Thyroid gland (tissue), 4 donors: ENCODE results near the gene MASP1. TPM values are rescaled to one million over a fixed set of nuclear protein-coding genes. Genes with fewer than 3 reads are reported as not detected.

Source experiments
- DNase-seq, 2 donors: peaks; one replicate each; pipeline ENCODE4 v3.0.0-alpha.2; 2019
- H3K27ac ChIP-seq, 3 donors: fragments of 200-600 bp; sonication (generic); 1 replicate in 2 of 3; 2 replicates in 1 of 3; pipeline ENCODE4 v1.5.1; 2016 to 2019; ENCODE audit warnings: mild to moderate bottlenecking in 1 of 3, moderate library complexity in 1 of 3
- H3K27me3 ChIP-seq: fragments of 200-600 bp; sonication (generic); one replicate; pipeline ENCODE4 v1.5.1; 2019
- H3K36me3 ChIP-seq, 2 donors: fragments of 200-600 bp; sonication (generic); one replicate each; pipeline ENCODE4 v1.5.1; 2016 to 2019
- H3K4me1 ChIP-seq, 2 donors: fragments of 200-600 bp; sonication (generic); one replicate each; pipeline ENCODE4 v1.5.1; 2017 to 2019
- H3K4me3 ChIP-seq, 3 donors: fragments of 200-600 bp; sonication (generic); replicated peaks in 1 of 3; 1 replicate in 2 of 3; 2 replicates in 1 of 3; pipeline ENCODE4 v1.5.1; 2016; ENCODE audit warnings: mild to moderate bottlenecking in 1 of 3
- H3K9me3 ChIP-seq: fragments of 200-600 bp; sonication (generic); one replicate; pipeline ENCODE4 v1.5.1; 2017
- POLR2A ChIP-seq, 2 donors: fragments of 450-650 bp; IDR thresholded peaks; one replicate each; pipeline ENCODE4 v1.6.1; 2017; ENCODE audit warnings: antibody characterized with exemption in 2 of 2, mild to moderate bottlenecking in 2 of 2, moderate library complexity in 1 of 2
- WGBS, 2 donors: methylation state at CpG; one replicate each; pipeline ENCODE4 v1.1.5; 2017; 5-methylcytosine and 5-hydroxymethylcytosine counted together
- intact Hi-C: fragments of 100-400 bp; cut with DNase I; formaldehyde crosslinking; loops from one replicate; pipeline ENCODE4 v1.15.1; 2023
- total RNA-seq, 4 donors: library from RNA; depleted of rRNA; stranded (reverse); fragments of >200 nt; gene quantifications; one replicate each; pipeline ENCODE4 v1.2.3, GENCODE V29; 2016
- TF ChIP-seq, protein P1 (sequence below), 6 experiments: fragments of 200-600 bp in 3 of 6; fragments of 450-650 bp in 3 of 6; sonication (generic) in 3 of 6; IDR thresholded peaks; one replicate each; pipeline ENCODE4 v1.5.1; 2016 to 2019; ENCODE audit warnings: antibody characterized with exemption in 6 of 6, mild to moderate bottlenecking in 2 of 6, inconsistent platforms in 1 of 6, moderate library complexity in 1 of 6

The MASP1 gene
- total RNA-seq, 4 donors from 2014 or later, result 5.5 to 11.6 (median 7.2) TPM

DNA sequence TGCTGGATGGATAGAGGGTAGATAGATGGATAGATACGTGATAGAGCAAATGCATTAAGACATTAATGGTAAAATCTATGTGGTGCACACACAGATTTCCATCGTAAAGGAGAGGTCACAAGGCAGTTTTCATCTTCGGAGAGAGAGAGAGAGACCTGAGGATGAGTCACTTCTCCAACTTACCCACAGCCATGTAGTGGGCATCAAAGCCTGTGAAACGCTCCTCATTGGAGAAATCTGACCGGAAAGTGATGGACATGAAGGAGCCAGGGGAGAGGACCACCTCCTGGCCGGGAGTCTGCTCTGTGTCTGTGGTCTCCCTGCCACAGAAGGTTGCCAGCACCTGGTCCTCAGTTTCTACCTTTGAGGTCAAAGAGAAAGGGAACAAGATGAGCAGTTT is 29.2 kb downstream of the MASP1 start:
- no peaks in the 10 kb centered on the region for H3K27me3 ChIP-seq
- no peak overlapping the region for H3K4me3 ChIP-seq
- 83 to 92% methylated on average over 6 of the region's 6 CpGs for WGBS, 2 donors
- TF ChIP-seq POLR2A (IDR thresholded peaks at IDR 0.05), result no peak
- TF ChIP-seq, protein P1, sequence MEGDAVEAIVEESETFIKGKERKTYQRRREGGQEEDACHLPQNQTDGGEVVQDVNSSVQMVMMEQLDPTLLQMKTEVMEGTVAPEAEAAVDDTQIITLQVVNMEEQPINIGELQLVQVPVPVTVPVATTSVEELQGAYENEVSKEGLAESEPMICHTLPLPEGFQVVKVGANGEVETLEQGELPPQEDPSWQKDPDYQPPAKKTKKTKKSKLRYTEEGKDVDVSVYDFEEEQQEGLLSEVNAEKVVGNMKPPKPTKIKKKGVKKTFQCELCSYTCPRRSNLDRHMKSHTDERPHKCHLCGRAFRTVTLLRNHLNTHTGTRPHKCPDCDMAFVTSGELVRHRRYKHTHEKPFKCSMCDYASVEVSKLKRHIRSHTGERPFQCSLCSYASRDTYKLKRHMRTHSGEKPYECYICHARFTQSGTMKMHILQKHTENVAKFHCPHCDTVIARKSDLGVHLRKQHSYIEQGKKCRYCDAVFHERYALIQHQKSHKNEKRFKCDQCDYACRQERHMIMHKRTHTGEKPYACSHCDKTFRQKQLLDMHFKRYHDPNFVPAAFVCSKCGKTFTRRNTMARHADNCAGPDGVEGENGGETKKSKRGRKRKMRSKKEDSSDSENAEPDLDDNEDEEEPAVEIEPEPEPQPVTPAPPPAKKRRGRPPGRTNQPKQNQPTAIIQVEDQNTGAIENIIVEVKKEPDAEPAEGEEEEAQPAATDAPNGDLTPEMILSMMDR (IDR thresholded peaks at IDR 0.05), result no peak
- no peaks in the 10 kb centered on the region for H3K36me3 ChIP-seq
- intact Hi-C loops, result no loop called here
- H3K4me1 ChIP-seq, result no peaks in the 10 kb centered on the region
- no peak for DNase-seq
- H3K9me3 ChIP-seq, result no peaks in the 10 kb centered on the region
- H3K27ac ChIP-seq, result peak overlapping the region in 1 of 3 donors; percentile 17

- no peak for DNase-seq
- Histone ChIP-seq H3K4me3 (no peak overlapping the region), H3K9me3 (no peaks in the 10 kb centered on the region), H3K27me3 (no peaks in the 10 kb centered on the region), H3K27ac (no peak overlapping the region), H3K4me1 (no peaks in the 10 kb centered on the region), H3K36me3 (no peaks in the 10 kb centered on the region)
- no peak for TF ChIP-seq POLR2A (IDR thresholded peaks at IDR 0.05)
- TF ChIP-seq, protein P1 (IDR thresholded peaks at IDR 0.05), result no peak
- intact Hi-C loops, result no loop called here
- 84 to 89% methylated on average over 3 of the region's 3 CpGs for WGBS, 2 donors
Observed at GRCh38 chr3:187261541-187261969, 30.0 kb downstream of the MASP1 start.

DNA sequence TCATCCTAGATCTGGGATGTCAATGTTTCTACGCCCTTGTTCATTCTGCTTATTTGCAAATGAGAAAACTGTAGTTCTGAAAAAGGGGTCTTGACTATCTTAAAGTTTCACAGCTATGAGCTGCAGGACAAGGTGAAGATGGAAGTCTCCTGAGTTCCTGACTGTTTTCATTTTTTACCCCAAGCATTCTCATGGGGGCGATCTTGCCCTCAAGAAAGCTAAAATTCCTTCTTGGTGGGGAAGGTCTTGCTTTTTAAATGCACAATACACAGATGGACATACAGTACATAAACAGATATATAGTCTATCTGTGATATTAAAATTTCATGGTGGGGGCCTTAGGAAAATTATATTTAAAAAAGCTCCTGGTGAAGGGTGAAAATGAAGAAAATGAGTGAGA is 32.4 kb downstream of the MASP1 start:
- H3K4me3 ChIP-seq, result no peak overlapping the region
- H3K27ac ChIP-seq, result no peak overlapping the region
- no peaks in the 10 kb centered on the region for H3K4me1 ChIP-seq
- DNase-seq, result no peak
- no peak for TF ChIP-seq POLR2A (IDR thresholded peaks at IDR 0.05)
- TF ChIP-seq, protein P1 (IDR thresholded peaks at IDR 0.05), result no peak
- WGBS, 2 donors, result 54 to 87% methylated on average over 2 of the region's 2 CpGs
- no peaks in the 10 kb centered on the region for H3K9me3 ChIP-seq
- intact Hi-C loops, result no loop called here
- H3K27me3 ChIP-seq, result no peaks in the 10 kb centered on the region
- no peaks in the 10 kb centered on the region for H3K36me3 ChIP-seq

DNA sequence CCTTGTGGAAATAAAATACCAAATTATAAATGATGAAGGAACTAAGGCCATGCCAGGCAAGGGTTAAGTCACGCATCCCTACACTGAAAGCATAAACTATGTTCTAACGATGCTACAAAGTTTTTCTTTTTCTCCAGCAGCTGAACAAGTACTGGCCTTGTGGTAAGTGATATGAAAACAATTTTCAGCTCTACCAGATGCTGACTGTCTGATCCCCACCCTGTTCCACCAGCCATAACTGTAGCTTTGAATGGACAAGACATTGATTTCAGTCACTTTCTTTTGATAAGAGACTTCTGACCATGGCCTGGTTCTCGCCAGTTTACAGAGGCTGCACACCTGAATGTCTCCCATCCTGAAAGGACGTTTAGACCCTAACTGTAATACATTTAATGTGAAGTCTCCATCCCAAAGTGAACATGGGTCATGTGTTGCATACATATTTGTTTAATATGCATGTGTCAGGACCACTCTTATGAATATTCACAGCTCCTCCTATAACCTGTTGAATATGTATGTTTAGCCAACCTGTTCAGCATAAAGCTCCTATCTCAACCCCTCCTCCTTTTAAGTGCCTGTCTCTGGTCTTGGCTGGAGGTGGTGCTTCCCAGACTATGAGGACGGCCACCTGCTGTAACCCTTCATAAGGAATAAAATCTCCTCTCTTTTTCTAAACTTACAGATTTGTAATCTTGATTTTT is 33.4 kb downstream of the MASP1 start:
- TF ChIP-seq POLR2A (IDR thresholded peaks at IDR 0.05), result no peak
- TF ChIP-seq, protein P1 (IDR thresholded peaks at IDR 0.05), result no peak
- no peak overlapping the region for H3K27ac ChIP-seq
- WGBS, 2 donors, result 62 to 67% methylated on average over 5 of the region's 5 CpGs
- H3K4me3 ChIP-seq, result no peak overlapping the region
- no peak for DNase-seq
- no peaks in the 10 kb centered on the region for H3K36me3 ChIP-seq
- intact Hi-C loops, result no loop called here
- H3K27me3 ChIP-seq, result no peaks in the 10 kb centered on the region
- no peaks in the 10 kb centered on the region for H3K4me1 ChIP-seq
- H3K9me3 ChIP-seq, result no peaks in the 10 kb centered on the region

DNA sequence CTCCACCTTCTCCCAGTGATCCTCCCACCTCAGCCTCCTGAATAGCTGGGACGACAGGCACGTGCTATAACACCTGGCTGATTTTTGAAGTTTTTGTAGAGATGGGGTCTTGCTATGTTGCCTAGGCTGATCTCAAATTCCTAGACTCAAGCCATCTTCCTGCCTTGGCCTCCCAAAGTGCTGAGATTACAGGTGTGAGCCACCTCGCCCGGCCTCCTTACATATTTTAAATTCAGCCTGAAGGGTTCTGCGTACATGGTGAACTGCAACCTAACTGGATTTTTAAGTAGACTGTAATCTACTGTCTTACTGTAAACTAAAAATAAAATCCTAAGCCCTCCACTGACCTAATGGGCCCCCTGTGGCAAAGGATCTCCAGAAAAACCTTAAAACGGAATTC is 34.1 kb downstream of the MASP1 start:
- no peak overlapping the region for H3K27ac ChIP-seq
- WGBS, 2 donors, result 96% methylated on average over 6 of the region's 6 CpGs
- H3K4me3 ChIP-seq, result no peak overlapping the region
- no peak for TF ChIP-seq POLR2A (IDR thresholded peaks at IDR 0.05)
- TF ChIP-seq, protein P1 (IDR thresholded peaks at IDR 0.05), result no peak
- no peaks in the 10 kb centered on the region for H3K4me1 ChIP-seq
- DNase-seq, result no peak
- no peaks in the 10 kb centered on the region for H3K9me3 ChIP-seq
- no peaks in the 10 kb centered on the region for H3K36me3 ChIP-seq
- no peaks in the 10 kb centered on the region for H3K27me3 ChIP-seq
- intact Hi-C loops, result no loop called here
